Measurements from ENCODE around the gene DCT. TPM values are rescaled to one million over a fixed set of nuclear protein-coding genes. Genes with fewer than 3 reads are reported as not detected.
"Not testable (repeated sequence)": the region's sequence is repeated elsewhere in the genome, so short reads cannot be mapped to it uniquely, and the experiment has no call there.

Gene DCT
- total RNA-seq (under 1 TPM; 0.16 to 0.20 TPM), total RNA-seq (0.35 to 0.38 reads per million in 2 donors)

GRCh38 chr13:94479616-94480015, at the start of gene DCT:
Gene DCT (minus strand): TSS chr13:94479682. CDS start chr13:94479255, 427 bp downstream.
- no peak for ATAC-seq

GRCh38 chr13:94526956-94527355, 47.5 kb upstream of the DCT start:
- not testable (repeated sequence) for H3K36me3 Mint-ChIP-seq (ENCODE audit: low read depth); ATAC-seq; H3K4me3 Mint-ChIP-seq; H3K9me3 ChIP-seq (ENCODE audit: control insufficient read depth, low read length, poor library complexity, severe bottlenecking); H3K4me1 Mint-ChIP-seq; DNase-seq; H3K27ac Mint-ChIP-seq; H3K27me3 Mint-ChIP-seq

More at GRCh38 chr13:94479616-94480015, at the start of gene DCT:
- peaks cover 20% of the 10 kb centered on the region for H3K27me3 Mint-ChIP-seq
- no peak within 1 kb of the TSS for H3K4me3 Mint-ChIP-seq
- peaks cover 2% of the 10 kb centered on the region for H3K36me3 Mint-ChIP-seq (ENCODE audit: low read depth)
- peak within 1 kb of the TSS; percentile 11 for H3K27ac Mint-ChIP-seq
- no peaks in the 10 kb centered on the region for H3K9me3 ChIP-seq (ENCODE audit: control insufficient read depth, low read length, poor library complexity, severe bottlenecking)
- H3K4me1 Mint-ChIP-seq: no peaks in the 10 kb centered on the region
- no peak for DNase-seq

GRCh38 chr13:94525781-94526180, 46.3 kb upstream of the DCT start:
- Mint-ChIP-seq H3K27me3 (no peaks in the 10 kb centered on the region), H3K4me1 (no peaks in the 10 kb centered on the region), H3K4me3 (no peak overlapping the region), H3K36me3 (ENCODE audit: low read depth) (peaks cover 2% of the 10 kb centered on the region), H3K27ac (no peak overlapping the region)
- ATAC-seq (no peak), DNase-seq (no peak)
- no peaks in the 10 kb centered on the region for H3K9me3 ChIP-seq (ENCODE audit: control insufficient read depth, low read length, poor library complexity, severe bottlenecking)

GRCh38 chr13:94524407-94524806, 44.9 kb upstream of the DCT start:
- Mint-ChIP-seq H3K27me3 (no peaks in the 10 kb centered on the region), H3K27ac (no peak overlapping the region), H3K36me3 (ENCODE audit: low read depth) (peaks cover 2% of the 10 kb centered on the region), H3K4me1 (no peaks in the 10 kb centered on the region), H3K4me3 (no peak overlapping the region)
- no peaks in the 10 kb centered on the region for H3K9me3 ChIP-seq (ENCODE audit: control insufficient read depth, low read length, poor library complexity, severe bottlenecking)
- no peak for ATAC-seq
- DNase-seq: no peak

GRCh38 chr13:94520001-94520400, 40.5 kb upstream of the DCT start:
- no peaks in the 10 kb centered on the region for H3K27me3 Mint-ChIP-seq
- H3K4me1 Mint-ChIP-seq: no peaks in the 10 kb centered on the region
- no peak overlapping the region for H3K4me3 Mint-ChIP-seq
- H3K36me3 Mint-ChIP-seq (ENCODE audit: low read depth): no peaks in the 10 kb centered on the region
- ATAC-seq: no peak
- no peak for DNase-seq
- no peak overlapping the region for H3K27ac Mint-ChIP-seq
- H3K9me3 ChIP-seq (ENCODE audit: control insufficient read depth, low read length, poor library complexity, severe bottlenecking): no peaks in the 10 kb centered on the region

GRCh38 chr13:94516456-94516855, 37.0 kb upstream of the DCT start:
- H3K9me3 ChIP-seq (ENCODE audit: control insufficient read depth, low read length, poor library complexity, severe bottlenecking): no peaks in the 10 kb centered on the region
- Mint-ChIP-seq H3K36me3 (ENCODE audit: low read depth) (peaks cover 2% of the 10 kb centered on the region), H3K4me3 (no peak overlapping the region), H3K4me1 (no peaks in the 10 kb centered on the region), H3K27me3 (peaks cover 5% of the 10 kb centered on the region), H3K27ac (no peak overlapping the region)
- ATAC-seq (no peak), DNase-seq (no peak)

GRCh38 chr13:94515911-94516310, 36.4 kb upstream of the DCT start:
- DNase-seq (no peak), ATAC-seq (no peak)
- no peaks in the 10 kb centered on the region for H3K9me3 ChIP-seq (ENCODE audit: control insufficient read depth, low read length, poor library complexity, severe bottlenecking)
- Mint-ChIP-seq H3K27ac (no peak overlapping the region), H3K4me3 (no peak overlapping the region), H3K36me3 (ENCODE audit: low read depth) (peaks cover 2% of the 10 kb centered on the region), H3K27me3 (peaks cover 5% of the 10 kb centered on the region), H3K4me1 (no peaks in the 10 kb centered on the region)

- peaks cover 5% of the 10 kb centered on the region for H3K27me3 Mint-ChIP-seq
- no peak overlapping the region for H3K27ac Mint-ChIP-seq
- ATAC-seq: no peak
- no peak for DNase-seq
- no peak overlapping the region for H3K4me3 Mint-ChIP-seq
- H3K9me3 ChIP-seq (ENCODE audit: control insufficient read depth, low read length, poor library complexity, severe bottlenecking): no peaks in the 10 kb centered on the region
- peaks cover 6% of the 10 kb centered on the region for H3K36me3 Mint-ChIP-seq (ENCODE audit: low read depth)
- no peaks in the 10 kb centered on the region for H3K4me1 Mint-ChIP-seq
These were observed 35.9 kb upstream of the DCT start for GRCh38 chr13:94515374-94515773.

- no peak overlapping the region for H3K4me3 Mint-ChIP-seq
- no peak overlapping the region for H3K27ac Mint-ChIP-seq
- H3K9me3 ChIP-seq (ENCODE audit: control insufficient read depth, low read length, poor library complexity, severe bottlenecking): no peaks in the 10 kb centered on the region
- peaks cover 5% of the 10 kb centered on the region for H3K4me1 Mint-ChIP-seq
- DNase-seq (no peak), ATAC-seq (no peak)
- H3K27me3 Mint-ChIP-seq: peaks cover 15% of the 10 kb centered on the region
- peaks cover 6% of the 10 kb centered on the region for H3K36me3 Mint-ChIP-seq (ENCODE audit: low read depth)
These were observed 33.5 kb upstream of the DCT start for GRCh38 chr13:94513026-94513425.

- DNase-seq (no peak), ATAC-seq (no peak)
- peaks cover 13% of the 10 kb centered on the region for H3K4me1 Mint-ChIP-seq
- H3K36me3 Mint-ChIP-seq (ENCODE audit: low read depth): peaks cover 1% of the 10 kb centered on the region
- no peak overlapping the region for H3K27ac Mint-ChIP-seq
- no peaks in the 10 kb centered on the region for H3K9me3 ChIP-seq (ENCODE audit: control insufficient read depth, low read length, poor library complexity, severe bottlenecking)
- no peak overlapping the region for H3K4me3 Mint-ChIP-seq
- peaks cover 30% of the 10 kb centered on the region for H3K27me3 Mint-ChIP-seq
These were observed 26.2 kb upstream of the DCT start for GRCh38 chr13:94505730-94506129.

- H3K36me3 Mint-ChIP-seq (ENCODE audit: low read depth): no peaks in the 10 kb centered on the region
- no peaks in the 10 kb centered on the region for H3K9me3 ChIP-seq (ENCODE audit: control insufficient read depth, low read length, poor library complexity, severe bottlenecking)
- no peak overlapping the region for H3K27ac Mint-ChIP-seq
- peaks cover 28% of the 10 kb centered on the region for H3K27me3 Mint-ChIP-seq
- H3K4me3 Mint-ChIP-seq: no peak overlapping the region
- DNase-seq: no peak
- no peak for ATAC-seq
- peaks cover 13% of the 10 kb centered on the region for H3K4me1 Mint-ChIP-seq
These were observed 24.4 kb upstream of the DCT start for GRCh38 chr13:94503851-94504250.

- not testable (repeated sequence) for ATAC-seq; H3K9me3 ChIP-seq (ENCODE audit: control insufficient read depth, low read length, poor library complexity, severe bottlenecking); H3K4me3 Mint-ChIP-seq; H3K27ac Mint-ChIP-seq; H3K36me3 Mint-ChIP-seq (ENCODE audit: low read depth); DNase-seq; H3K4me1 Mint-ChIP-seq
- H3K27me3 Mint-ChIP-seq: peaks cover 20% of the 10 kb centered on the region
These were observed 19.3 kb upstream of the DCT start for GRCh38 chr13:94498831-94499230.

GRCh38 chr13:94495806-94496205, 16.3 kb upstream of the DCT start:
- Mint-ChIP-seq H3K27me3 (peaks cover 10% of the 10 kb centered on the region), H3K36me3 (ENCODE audit: low read depth) (peaks cover 2% of the 10 kb centered on the region), H3K4me1 (peaks cover 4% of the 10 kb centered on the region), H3K27ac (no peak overlapping the region), H3K4me3 (no peak overlapping the region)
- DNase-seq (no peak), ATAC-seq (no peak)
- H3K9me3 ChIP-seq (ENCODE audit: control insufficient read depth, low read length, poor library complexity, severe bottlenecking): no peaks in the 10 kb centered on the region

- DNase-seq: no peak
- H3K4me1 Mint-ChIP-seq: peaks cover 4% of the 10 kb centered on the region
- peaks cover 2% of the 10 kb centered on the region for H3K36me3 Mint-ChIP-seq (ENCODE audit: low read depth)
- peaks cover 10% of the 10 kb centered on the region for H3K27me3 Mint-ChIP-seq
- H3K4me3 Mint-ChIP-seq: no peak overlapping the region
- no peaks in the 10 kb centered on the region for H3K9me3 ChIP-seq (ENCODE audit: control insufficient read depth, low read length, poor library complexity, severe bottlenecking)
- H3K27ac Mint-ChIP-seq: no peak overlapping the region
- ATAC-seq: no peak
These were observed 14.5 kb upstream of the DCT start for GRCh38 chr13:94494026-94494425.

Measured in T-helper 17 cell (primary cell).